Neural cell (in vitro differentiated cells): ENCODE measurements around the gene BLOC1S4.

Experiments
- CTCF ChIP-seq: fragments of 450-650 bp; IDR thresholded peaks from 2 replicates; pipeline ENCODE4 v1.5.1; 2014; ENCODE audit warnings: antibody characterized with exemption, mild to moderate bottlenecking, moderate library complexity; ENCODE audit not compliant: poor library complexity, severe bottlenecking
- RAD21 ChIP-seq: fragments of 450-650 bp; conservative IDR thresholded peaks from 2 replicates; pipeline ENCODE4 v1.6.1; 2014; ENCODE audit warnings: antibody characterized with exemption, mild to moderate bottlenecking, moderate library complexity

- TF ChIP-seq CTCF (no peak), RAD21 (no peak)
Observed at GRCh38 chr4:6681191-6681590, 34.8 kb upstream of the BLOC1S4 start.
